Stomach (tissue), 9 donors: ENCODE measurements around the gene IGLON5. TPM values are rescaled to one million over a fixed set of nuclear protein-coding genes. Genes with fewer than 3 reads are reported as not detected.

Source experiments
- DNase-seq, 2 donors: peaks; one replicate each; pipeline versions ENCODE4 v3.0.0 to v3.0.0-alpha.2; 2013 to 2019
- H3K27ac ChIP-seq, 5 donors: fragments of 200-600 bp in 4 of 5; sonication (generic) in 4 of 5; one replicate each; pipeline ENCODE4 v1.5.1; 2013 to 2019; ENCODE audit warnings: mild to moderate bottlenecking in 1 of 5, moderate library complexity in 1 of 5
- H3K27me3 ChIP-seq, 3 donors: fragments of 200-600 bp; sonication (generic); one replicate each; pipeline ENCODE4 v1.5.1; 2017 to 2019; ENCODE audit warnings: mixed run types in 1 of 3
- H3K36me3 ChIP-seq, 4 donors: fragments of 200-600 bp; sonication (generic); 1 replicate in 3 of 4; 2 replicates in 1 of 4; pipeline ENCODE4 v1.5.1; 2016 to 2019
- H3K4me1 ChIP-seq, 4 donors: fragments of 200-600 bp; sonication (generic); one replicate each; pipeline ENCODE4 v1.5.1; 2016 to 2019
- H3K4me3 ChIP-seq, 4 donors: fragments of 200-600 bp; sonication (generic) in 3 of 4; one replicate each; pipeline ENCODE4 v1.5.1; 2016 to 2019; ENCODE audit warnings: mild to moderate bottlenecking in 1 of 4
- H3K9me3 ChIP-seq, 4 donors: fragments of 200-600 bp; sonication (generic); one replicate each; pipeline ENCODE4 v1.5.1; 2016 to 2019
- CTCF ChIP-seq, 7 experiments: fragments of 450-650 bp in 4 of 7; fragments of 200-600 bp in 3 of 7; sonication (generic) in 3 of 7; IDR thresholded peaks; one replicate each; pipeline ENCODE4 v1.5.1; 2016 to 2019; ENCODE audit warnings: antibody characterized with exemption in 7 of 7, control low read depth in 2 of 7, mild to moderate bottlenecking in 1 of 7
- EP300 ChIP-seq: sonication (generic); formaldehyde crosslinking; IDR thresholded peaks from one replicate; pipeline ENCODE4 v1.6.1; 2017; ENCODE audit warnings: antibody characterized with exemption
- POLR2A ChIP-seq, 4 donors: fragments of 450-650 bp; IDR thresholded peaks; one replicate each; pipeline ENCODE4 v1.6.1; 2016; ENCODE audit warnings: antibody characterized with exemption in 4 of 4, control low read depth in 2 of 4, mild to moderate bottlenecking in 1 of 4, moderate library complexity in 1 of 4
- POLR2AphosphoS5 ChIP-seq, 3 donors: sonication (generic); formaldehyde crosslinking; IDR thresholded peaks; one replicate each; pipeline ENCODE4 v1.6.1; 2016; ENCODE audit warnings: antibody characterized with exemption in 3 of 3
- WGBS, 5 donors: extraction: QIAGEN DNeasy Blood & Tissue Kit in 3 of 5; methylation state at CpG; one replicate each; pipeline versions ENCODE4 v1.1.5 to v1.1.7; 2013 to 2018; 5-methylcytosine and 5-hydroxymethylcytosine counted together
- intact Hi-C: fragments of 100-400 bp; cut with DNase I; formaldehyde crosslinking; loops from one replicate; pipeline ENCODE4 v1.15.1; 2023; ENCODE audit warnings: low total_unique reads
- polyA plus RNA-seq, 3 donors: library from polyadenylated mRNA; stranded (reverse); fragments of 200-250 nt; gene quantifications; one replicate each; pipeline ENCODE4 v1.2.3, GENCODE V29; 2013
- total RNA-seq, 5 donors: library from RNA; depleted of rRNA; stranded (reverse); fragments of >200 nt; gene quantifications; one replicate each; pipeline versions ENCODE4 v1.1.0 to v1.2.3, GENCODE V29; 2014 to 2016
- donor health status: healthy with polysubstance abuse.
- donor health status: Bipolar disorder and iron deficiency.
- donor health status: healthy.

Gene IGLON5
- total and polyA plus RNA-seq, 8 donors: 0.13 to 0.18 TPM; not detected in 6

DNA sequence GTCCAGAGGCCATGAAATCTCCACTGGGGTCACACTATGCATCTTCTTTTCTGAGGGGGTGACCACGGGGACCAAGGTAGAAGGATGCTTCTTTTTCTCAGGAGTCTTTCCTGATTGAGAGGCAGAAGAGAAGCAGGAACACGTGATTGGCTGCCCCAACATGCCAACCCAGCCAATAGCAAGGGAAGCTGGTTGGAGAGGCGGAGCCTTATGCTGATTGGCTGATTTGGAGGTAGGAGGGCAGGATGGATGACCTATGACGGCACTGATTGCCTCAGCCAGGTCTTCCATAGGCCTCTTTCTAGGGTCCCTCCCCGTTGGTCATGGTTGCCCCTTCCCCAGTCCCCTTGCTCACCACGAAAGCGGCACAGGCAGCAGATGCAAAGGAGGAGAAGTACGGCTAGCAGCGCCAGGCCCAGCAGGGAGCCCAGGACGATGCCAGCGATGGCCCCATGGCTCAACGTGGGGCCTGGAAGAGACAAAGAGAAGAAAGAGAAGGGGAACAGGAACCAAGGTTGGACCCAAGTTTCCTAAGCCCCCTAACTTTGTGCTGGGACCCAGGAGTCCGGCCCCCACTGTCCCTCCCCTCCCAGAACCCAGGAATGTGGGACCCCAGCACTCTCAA, 22.5 kb downstream of the IGLON5 start:
- 88 to 93% (median 88%) methylated on average over 12 to 13 of the region's 13 CpGs for WGBS, 5 donors
- H3K27ac ChIP-seq: no peak overlapping the region
- H3K9me3 ChIP-seq: peaks cover 0 to 7% (median 3%) of the 10 kb centered on the region in 4 donors
- intact Hi-C loops: loop anchor here (10.0 kb wide), 1 partner anchor 101 kb away; no protein-coding TSS in a partner anchor
- H3K27me3 ChIP-seq: peaks cover 6 to 36% (median 12%) of the 10 kb centered on the region in 3 donors
- H3K4me3 ChIP-seq: no peak overlapping the region
- TF ChIP-seq EP300 (no peak), POLR2A (IDR thresholded peaks at IDR 0.05) (no peak), POLR2AphosphoS5 (IDR thresholded peaks at IDR 0.05) (no peak), CTCF (IDR thresholded peaks at IDR 0.05) (no peak)
- DNase-seq: no peak
- peaks cover 4 to 7% (median 6%) of the 10 kb centered on the region in 4 donors for H3K4me1 ChIP-seq
- H3K36me3 ChIP-seq: peaks cover 0 to 20% (median 9%) of the 10 kb centered on the region in 4 donors

DNA sequence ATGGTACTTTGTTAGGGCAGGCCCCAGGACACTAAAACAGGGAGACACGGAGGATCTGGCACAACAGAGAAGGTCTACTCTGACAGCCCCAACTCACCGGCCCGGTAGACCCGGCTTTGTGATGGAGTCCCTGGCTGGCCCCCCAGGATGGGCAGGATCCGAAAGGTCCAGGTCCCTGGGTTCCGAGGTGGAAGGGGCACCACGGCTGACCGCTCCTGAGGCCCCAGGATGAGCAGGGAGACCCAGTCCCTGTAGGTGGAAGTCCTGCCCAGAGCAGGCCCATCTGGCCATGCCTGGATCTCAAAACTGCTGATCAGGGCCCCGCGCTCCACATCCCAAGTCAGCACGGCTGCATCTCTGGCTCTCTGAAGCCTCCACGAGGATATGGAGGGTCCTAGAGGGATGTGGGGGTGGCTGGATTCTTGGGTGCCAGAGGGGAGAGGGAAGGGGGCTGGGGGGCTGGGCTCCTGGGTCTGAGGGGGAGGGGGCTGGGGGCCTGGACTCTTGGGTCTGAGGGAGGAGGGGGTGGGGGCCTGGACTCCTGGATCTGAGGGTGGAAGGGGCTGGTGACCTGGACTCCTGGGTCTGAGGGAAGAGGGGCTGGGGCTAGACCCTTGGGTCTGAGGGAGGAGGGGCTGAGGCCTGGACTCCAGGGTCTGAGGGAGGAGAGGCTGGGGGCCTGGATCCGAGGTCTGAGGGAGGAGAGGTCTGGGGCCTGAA, 25.9 kb downstream of the IGLON5 start:
- Histone ChIP-seq H3K4me1 (peaks cover 8 to 27% (median 24%) of the 10 kb centered on the region in 4 donors), H3K9me3 (no peaks in the 10 kb centered on the region), H3K27me3 (peaks cover 0 to 10% (median 0%) of the 10 kb centered on the region in 3 donors), H3K27ac (no peak overlapping the region), H3K4me3 (no peak overlapping the region), H3K36me3 (peaks cover 0 to 6% (median 0%) of the 10 kb centered on the region in 4 donors)
- TF ChIP-seq POLR2A (IDR thresholded peaks at IDR 0.05) (no peak), POLR2AphosphoS5 (IDR thresholded peaks at IDR 0.05) (no peak), EP300 (no peak), CTCF (IDR thresholded peaks at IDR 0.05) (no peak)
- WGBS, 5 donors: 90 to 96% (median 94%) methylated on average over 6 to 13 of the region's 13 CpGs
- intact Hi-C loops: loop anchor here (10.0 kb wide), 1 partner anchor 98 kb away; no protein-coding TSS in a partner anchor
- no peak for DNase-seq

- 81 to 92% (median 85%) methylated on average over 16 to 19 of the region's 19 CpGs for WGBS, 5 donors
- H3K27me3 ChIP-seq: peaks cover 0 to 5% (median 0%) of the 10 kb centered on the region in 3 donors
- H3K36me3 ChIP-seq: no peaks in the 10 kb centered on the region
- DNase-seq: no peak
- H3K4me3 ChIP-seq: no peak overlapping the region
- H3K9me3 ChIP-seq: no peaks in the 10 kb centered on the region
- intact Hi-C loops: loop anchor here (10.0 kb wide), 1 partner anchor 97 kb away; no protein-coding TSS in a partner anchor
- no peak overlapping the region for H3K27ac ChIP-seq
- peaks cover 8 to 27% (median 24%) of the 10 kb centered on the region in 4 donors for H3K4me1 ChIP-seq
- TF ChIP-seq POLR2A (IDR thresholded peaks at IDR 0.05) (no peak), EP300 (no peak), CTCF (IDR thresholded peaks at IDR 0.05) (no peak), POLR2AphosphoS5 (IDR thresholded peaks at IDR 0.05) (no peak)
These were observed 26.6 kb downstream of the IGLON5 start for GRCh38 chr19:51337861-51338562.
